ENCODE results near the gene LYRM4.

GRCh38 chr6:5099537-5099936 is 161.2 kb downstream of the LYRM4 start:
- TF ChIP-seq, protein P1, sequence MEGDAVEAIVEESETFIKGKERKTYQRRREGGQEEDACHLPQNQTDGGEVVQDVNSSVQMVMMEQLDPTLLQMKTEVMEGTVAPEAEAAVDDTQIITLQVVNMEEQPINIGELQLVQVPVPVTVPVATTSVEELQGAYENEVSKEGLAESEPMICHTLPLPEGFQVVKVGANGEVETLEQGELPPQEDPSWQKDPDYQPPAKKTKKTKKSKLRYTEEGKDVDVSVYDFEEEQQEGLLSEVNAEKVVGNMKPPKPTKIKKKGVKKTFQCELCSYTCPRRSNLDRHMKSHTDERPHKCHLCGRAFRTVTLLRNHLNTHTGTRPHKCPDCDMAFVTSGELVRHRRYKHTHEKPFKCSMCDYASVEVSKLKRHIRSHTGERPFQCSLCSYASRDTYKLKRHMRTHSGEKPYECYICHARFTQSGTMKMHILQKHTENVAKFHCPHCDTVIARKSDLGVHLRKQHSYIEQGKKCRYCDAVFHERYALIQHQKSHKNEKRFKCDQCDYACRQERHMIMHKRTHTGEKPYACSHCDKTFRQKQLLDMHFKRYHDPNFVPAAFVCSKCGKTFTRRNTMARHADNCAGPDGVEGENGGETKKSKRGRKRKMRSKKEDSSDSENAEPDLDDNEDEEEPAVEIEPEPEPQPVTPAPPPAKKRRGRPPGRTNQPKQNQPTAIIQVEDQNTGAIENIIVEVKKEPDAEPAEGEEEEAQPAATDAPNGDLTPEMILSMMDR (IDR thresholded peaks at IDR 0.05; ENCODE audit: low read length), result no peak
- TF ChIP-seq EZH2 (IDR thresholded peaks at IDR 0.05; ENCODE audit: borderline replicate concordance, low read length), result no peak

All from OCI-LY1 (cell line).